B cell (primary cell): ENCODE measurements around the gene CTNNA3. TPM values are rescaled to one million over a fixed set of nuclear protein-coding genes. Genes with fewer than 3 reads are reported as not detected.

ENCODE experiments used
- ATAC-seq: fragments of 200-7000 bp; cut with Tn5 transposase; one replicate; pipeline ENCODE4 v1.10.0; 2021; ENCODE audit warnings: low read depth, mild to moderate bottlenecking, moderate number of reproducible peaks, moderate library complexity
- CTCF ChIA-PET: fragments of 350-600 bp; sonication (Branson Sonifier 250); formaldehyde crosslinking; loops from one replicate; lab custom pipeline; 2021; ENCODE audit warnings: antibody characterized with exemption, inconsistent platforms; lab: Charles Lee
- POLR2A ChIA-PET: fragments of 350-600 bp; sonication (Branson Sonifier 250); formaldehyde crosslinking; loops from one replicate; lab custom pipeline; 2021; ENCODE audit warnings: antibody characterized with exemption; lab: Charles Lee
- DNase-seq: peaks from one replicate; pipeline ENCODE4 v3.0.0; 2013
- H2AFZ ChIP-seq: 2 replicates; pipeline ENCODE4 v1.6.1; 2012; ENCODE audit warnings: mild to moderate bottlenecking, low read depth, low read length; ENCODE audit not compliant: insufficient read depth, poor library complexity, severe bottlenecking
- H3K27ac ChIP-seq, 2 donors: 1 replicate in 1 of 2; 2 replicates in 1 of 2; pipeline ENCODE4 v1.5.1; 2012 to 2013; ENCODE audit warnings: low read length in 2 of 2, mild to moderate bottlenecking in 2 of 2, moderate library complexity in 1 of 2
- H3K27me3 ChIP-seq, 4 experiments: fragments of 200-600 bp in 1 of 4; sonication (generic) in 1 of 4; replicated peaks in 1 of 4; 1 replicate in 2 of 4; 2 replicates in 2 of 4; pipeline versions ENCODE4 v1.6.1 to v1.7.0; 2013 to 2016; ENCODE audit warnings: low read length in 3 of 4, mild to moderate bottlenecking in 2 of 4, mixed read lengths in 1 of 4, moderate library complexity in 1 of 4; ENCODE audit not compliant: insufficient read depth in 4 of 4, control insufficient read depth in 3 of 4; ENCODE audit errors: control extremely low read depth in 1 of 4
- H3K36me3 ChIP-seq, 2 experiments: replicated peaks in 1 of 2; 1 replicate in 1 of 2; 2 replicates in 1 of 2; pipeline versions ENCODE4 v1.6.1 to v1.7.1; 2013; ENCODE audit warnings: low read length in 1 of 2; ENCODE audit not compliant: insufficient read depth in 2 of 2, control insufficient read depth in 1 of 2; ENCODE audit errors: control extremely low read depth in 1 of 2, extremely low read depth in 1 of 2
- H3K4me1 ChIP-seq, 2 donors: fragments of 200-600 bp in 1 of 2; sonication (generic) in 1 of 2; 1 replicate in 1 of 2; 2 replicates in 1 of 2; pipeline versions ENCODE4 v1.5.1 to v1.6.1; 2013 to 2017; ENCODE audit warnings: low read length in 2 of 2; ENCODE audit not compliant: control insufficient read depth in 2 of 2, insufficient read depth in 2 of 2
- H3K4me2 ChIP-seq: replicated peaks from 2 replicates; pipeline ENCODE3; 2012; ENCODE audit warnings: mild to moderate bottlenecking, low read depth, low read length; ENCODE audit not compliant: poor library complexity, severe bottlenecking
- H3K4me3 ChIP-seq, 5 experiments: fragments of 200-600 bp in 1 of 5; sonication (generic) in 1 of 5; 1 replicate in 3 of 5; 2 replicates in 2 of 5; pipeline versions ENCODE4 v1.5.1 to v1.7.0; 2011 to 2016; ENCODE audit warnings: low read length in 4 of 5, mild to moderate bottlenecking in 4 of 5, low read depth in 2 of 5, control low read depth in 1 of 5, moderate library complexity in 1 of 5; ENCODE audit not compliant: insufficient read depth in 1 of 5; ENCODE audit errors: control extremely low read depth in 1 of 5, extremely low read depth in 1 of 5
- H3K79me2 ChIP-seq: fragments of 200-600 bp; sonication (generic); one replicate; pipeline ENCODE4 v1.6.0; 2016; ENCODE audit warnings: low read length; ENCODE audit not compliant: control insufficient read depth, insufficient read depth
- H3K9ac ChIP-seq: fragments of 200-600 bp; sonication (generic); 2 replicates; pipeline ENCODE4 v1.6.1; 2017; ENCODE audit warnings: mild to moderate bottlenecking, low read length, moderate library complexity
- H3K9me3 ChIP-seq, 3 donors: one replicate each; pipeline versions ENCODE4 v1.6.1 to v1.7.1; 2013; ENCODE audit warnings: low read length in 2 of 3; ENCODE audit not compliant: control insufficient read depth in 2 of 3, insufficient read depth in 1 of 3; ENCODE audit errors: control extremely low read depth in 1 of 3
- H4K20me1 ChIP-seq: 2 replicates; pipeline ENCODE4 v1.6.0; 2012; ENCODE audit warnings: mild to moderate bottlenecking, low read length; ENCODE audit not compliant: insufficient read depth, control insufficient read depth, poor library complexity, severe bottlenecking
- H3K27ac Mint-ChIP-seq: one replicate; pipeline ENCODE4 v1.8.0; 2021; ENCODE audit warnings: mixed read lengths
- H3K27me3 Mint-ChIP-seq: one replicate; pipeline ENCODE4 v1.8.0; 2021; ENCODE audit warnings: mixed read lengths
- H3K4me1 Mint-ChIP-seq: one replicate; pipeline ENCODE4 v1.8.0; 2021; ENCODE audit warnings: mixed read lengths
- H3K4me3 Mint-ChIP-seq: one replicate; pipeline ENCODE4 v1.8.0; 2021; ENCODE audit warnings: mixed read lengths
- H3K9me3 Mint-ChIP-seq: one replicate; pipeline ENCODE4 v1.8.0; 2022; ENCODE audit warnings: mixed read lengths; ENCODE audit not compliant: insufficient read depth
- EZH2 ChIP-seq: IDR thresholded peaks from 2 replicates; pipeline ENCODE4 v1.6.1; 2012; ENCODE audit warnings: borderline replicate concordance, low read depth, mild to moderate bottlenecking, moderate library complexity, low read length; ENCODE audit not compliant: insufficient read depth, poor library complexity, severe bottlenecking
- WGBS: methylation state at CpG from one replicate; pipeline ENCODE4 v1.1.5; 2013; ENCODE audit warnings: missing lambda C conversion rate; ENCODE audit not compliant: insufficient coverage; 5-methylcytosine and 5-hydroxymethylcytosine counted together
- intact Hi-C: fragments of 100-400 bp; cut with micrococcal nuclease; formaldehyde crosslinking; loops from one replicate; pipeline ENCODE4 v1.10.0; 2022
- polyA plus RNA-seq: library from polyadenylated mRNA; depleted of rRNA; stranded (reverse); fragments of >200 nt; gene quantifications from 2 replicates; pipeline ENCODE4 v1.2.3, GENCODE V29; 2012
- total RNA-seq, 2 donors: library from RNA; stranded (reverse); fragments of 120-200 nt in 1 of 2; gene quantifications; 1 replicate in 1 of 2; 2 replicates in 1 of 2; pipeline versions ENCODE4 v1.2.3 to v1.2.4, GENCODE V29; 2013 to 2022
- TF ChIP-seq, protein P1 (sequence below): fragments of 200-600 bp; IDR thresholded peaks from one replicate; pipeline ENCODE4 v1.8.0; 2022; ENCODE audit warnings: antibody characterized with exemption, mild to moderate bottlenecking

The CTNNA3 gene
- total and polyA plus RNA-seq, 2 donors (not counting 1 experiment from before 2014, with no cell fraction given), result 0.01 TPM; not detected in 1

DNA sequence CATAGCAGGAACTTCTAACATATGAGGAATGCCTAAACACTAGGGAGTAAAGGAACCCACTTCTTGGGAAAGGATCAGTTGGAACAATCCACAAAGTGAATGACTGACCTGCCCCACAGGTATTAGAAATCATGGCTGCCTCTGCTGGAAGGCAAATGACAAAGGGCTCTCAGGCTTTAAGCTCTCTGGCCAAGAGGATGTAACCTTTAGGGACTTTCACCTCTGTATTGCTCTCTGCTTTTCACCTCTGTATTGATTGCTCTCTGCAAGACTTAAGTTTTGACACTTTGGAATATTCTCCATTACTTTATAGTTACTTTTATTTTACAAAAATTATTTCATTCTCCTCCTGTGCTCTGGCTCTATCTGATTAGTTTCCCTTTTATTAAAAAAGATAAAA lies 522.2 kb downstream of the CTNNA3 start:
- Histone ChIP-seq H2AFZ (no peak overlapping the region), H3K27ac (no peak overlapping the region), H3K4me1 (no peaks in the 10 kb centered on the region), H3K79me2 (no peaks in the 10 kb centered on the region), H3K9ac (no peak overlapping the region), H3K27me3 (no peaks in the 10 kb centered on the region), H3K36me3 (no peaks in the 10 kb centered on the region), H3K4me3 (no peak overlapping the region), H3K9me3 (no peaks in the 10 kb centered on the region), H3K4me2 (no peak overlapping the region), H4K20me1 (no peaks in the 10 kb centered on the region)
- no peaks in the 10 kb centered on the region for H3K27me3 Mint-ChIP-seq
- DNase-seq, result no peak
- TF ChIP-seq, protein P1, sequence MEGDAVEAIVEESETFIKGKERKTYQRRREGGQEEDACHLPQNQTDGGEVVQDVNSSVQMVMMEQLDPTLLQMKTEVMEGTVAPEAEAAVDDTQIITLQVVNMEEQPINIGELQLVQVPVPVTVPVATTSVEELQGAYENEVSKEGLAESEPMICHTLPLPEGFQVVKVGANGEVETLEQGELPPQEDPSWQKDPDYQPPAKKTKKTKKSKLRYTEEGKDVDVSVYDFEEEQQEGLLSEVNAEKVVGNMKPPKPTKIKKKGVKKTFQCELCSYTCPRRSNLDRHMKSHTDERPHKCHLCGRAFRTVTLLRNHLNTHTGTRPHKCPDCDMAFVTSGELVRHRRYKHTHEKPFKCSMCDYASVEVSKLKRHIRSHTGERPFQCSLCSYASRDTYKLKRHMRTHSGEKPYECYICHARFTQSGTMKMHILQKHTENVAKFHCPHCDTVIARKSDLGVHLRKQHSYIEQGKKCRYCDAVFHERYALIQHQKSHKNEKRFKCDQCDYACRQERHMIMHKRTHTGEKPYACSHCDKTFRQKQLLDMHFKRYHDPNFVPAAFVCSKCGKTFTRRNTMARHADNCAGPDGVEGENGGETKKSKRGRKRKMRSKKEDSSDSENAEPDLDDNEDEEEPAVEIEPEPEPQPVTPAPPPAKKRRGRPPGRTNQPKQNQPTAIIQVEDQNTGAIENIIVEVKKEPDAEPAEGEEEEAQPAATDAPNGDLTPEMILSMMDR, result no peak
- TF ChIP-seq EZH2, result no peak
- ChIA-PET POLR2A (no interaction called here), CTCF (no interaction called here)
- no peaks in the 10 kb centered on the region for H3K4me1 Mint-ChIP-seq
- H3K4me3 Mint-ChIP-seq, result no peak overlapping the region
- H3K9me3 Mint-ChIP-seq, result peaks cover 4% of the 10 kb centered on the region
- ATAC-seq, result no peak
- H3K27ac Mint-ChIP-seq, result no peak overlapping the region
- intact Hi-C loops, result no loop called here

DNA sequence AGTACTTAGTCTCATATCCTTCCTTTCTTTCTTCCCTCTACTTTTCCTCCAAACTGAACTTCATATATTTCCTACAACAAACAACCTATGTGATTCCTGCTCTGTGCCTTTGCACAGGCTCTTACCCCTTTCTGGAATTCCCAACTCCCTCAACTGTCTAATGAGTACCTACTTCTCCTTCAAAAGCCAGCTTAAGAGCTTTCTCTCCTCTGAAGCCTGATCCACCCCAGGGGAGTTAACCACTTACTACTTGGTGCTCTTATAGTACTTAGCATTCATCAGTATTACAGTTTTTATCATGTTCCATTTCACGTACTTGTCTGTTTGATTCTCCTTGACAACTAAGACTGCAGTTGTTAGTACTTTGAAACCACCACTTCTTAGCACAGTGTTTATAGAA lies 524.0 kb downstream of the CTNNA3 start:
- ChIA-PET POLR2A (no interaction called here), CTCF (no interaction called here)
- intact Hi-C loops, result no loop called here
- H3K79me2 ChIP-seq, result no peaks in the 10 kb centered on the region
- H3K27ac ChIP-seq, result no peak overlapping the region
- Mint-ChIP-seq H3K4me3 (no peak overlapping the region), H3K4me1 (no peaks in the 10 kb centered on the region), H3K27ac (no peak overlapping the region), H3K9me3 (peaks cover 10% of the 10 kb centered on the region), H3K27me3 (no peaks in the 10 kb centered on the region)
- H4K20me1 ChIP-seq, result no peaks in the 10 kb centered on the region
- peaks cover 0 to 3% (median 0%) of the 10 kb centered on the region in 3 donors for H3K9me3 ChIP-seq
- H3K27me3 ChIP-seq, result no peaks in the 10 kb centered on the region
- H3K4me2 ChIP-seq, result no peak overlapping the region
- no peak overlapping the region for H2AFZ ChIP-seq
- H3K4me3 ChIP-seq, result no peak overlapping the region
- no peaks in the 10 kb centered on the region for H3K36me3 ChIP-seq
- TF ChIP-seq EZH2, result no peak
- TF ChIP-seq, protein P1, result no peak
- no peak overlapping the region for H3K9ac ChIP-seq
- no peaks in the 10 kb centered on the region for H3K4me1 ChIP-seq
- DNase-seq (no peak), ATAC-seq (no peak)
- WGBS, result no CpG with 5 or more reads among the region's 1 CpG
